Muscle of arm (tissue), 12 donors: ENCODE data around the gene MEMO1. TPM values are rescaled to one million over a fixed set of nuclear protein-coding genes. Genes with fewer than 3 reads are reported as not detected.
"Not testable (repeated sequence)": the region's sequence is repeated elsewhere in the genome, so short reads cannot be mapped to it uniquely, and the experiment has no call there.

Experiments used
- DNase-seq: peaks from one replicate; pipeline ENCODE4 v3.0.0-alpha.2; 2013
- polyA plus RNA-seq, 12 donors: library from polyadenylated mRNA; unstranded; fragments of 120-200 nt; gene quantifications; one replicate each; pipeline ENCODE4 v1.2.1, GENCODE V29; 2013; ENCODE audit not compliant: insufficient read length in 12 of 12

MEMO1 gene
- polyA plus RNA-seq, 12 donors: 13.0 to 46.0 (median 42.8) TPM; not detected in 1

- DNase-seq: no peak
These were observed 89.8 kb downstream of the MEMO1 start for GRCh38 chr2:31920962-31921361.

- DNase-seq: no peak
These were observed 91.3 kb downstream of the MEMO1 start for GRCh38 chr2:31919499-31919898.

- no peak for DNase-seq
These were observed 101.1 kb downstream of the MEMO1 start for GRCh38 chr2:31909661-31910060.

GRCh38 chr2:31907491-31907890, 103.3 kb downstream of the MEMO1 start:
- DNase-seq: not testable (repeated sequence)

- no peak for DNase-seq
These were observed 107.6 kb downstream of the MEMO1 start for GRCh38 chr2:31903109-31903780.

GRCh38 chr2:31901900-31902299, 108.9 kb downstream of the MEMO1 start:
- DNase-seq: no peak

- DNase-seq: not testable (repeated sequence)
These were observed 110.7 kb downstream of the MEMO1 start for GRCh38 chr2:31900156-31900555.

- DNase-seq: not testable (repeated sequence)
These were observed 112.5 kb downstream of the MEMO1 start for GRCh38 chr2:31898346-31898745.

GRCh38 chr2:31897340-31897739, 113.5 kb downstream of the MEMO1 start:
- DNase-seq: not testable (repeated sequence)

- DNase-seq: no peak
These were observed 114.5 kb downstream of the MEMO1 start for GRCh38 chr2:31896293-31896692.

GRCh38 chr2:31894656-31895055, 116.2 kb downstream of the MEMO1 start:
- no peak for DNase-seq

GRCh38 chr2:31893094-31893493, 117.7 kb downstream of the MEMO1 start:
- no peak for DNase-seq

GRCh38 chr2:31889044-31889443, 121.8 kb downstream of the MEMO1 start:
- DNase-seq: no peak

GRCh38 chr2:31888550-31888949, 122.3 kb downstream of the MEMO1 start:
- no peak for DNase-seq

GRCh38 chr2:31886700-31887099, 124.1 kb downstream of the MEMO1 start:
- no peak for DNase-seq

GRCh38 chr2:31877008-31877407, 133.8 kb downstream of the MEMO1 start:
- DNase-seq: no peak

GRCh38 chr2:31874071-31874470, 136.7 kb downstream of the MEMO1 start:
- no peak for DNase-seq

- no peak for DNase-seq
These were observed 145.6 kb downstream of the MEMO1 start for GRCh38 chr2:31865215-31865614.

- no peak for DNase-seq
These were observed 146.9 kb downstream of the MEMO1 start for GRCh38 chr2:31863867-31864266.

GRCh38 chr2:31863015-31863656, 147.7 kb downstream of the MEMO1 start:
- not testable (repeated sequence) for DNase-seq

GRCh38 chr2:31859959-31860358, 150.8 kb downstream of the MEMO1 start:
- no peak for DNase-seq

- DNase-seq: no peak
These were observed 157.3 kb downstream of the MEMO1 start for GRCh38 chr2:31853521-31853920.

GRCh38 chr2:31842150-31842549, 168.7 kb downstream of the MEMO1 start:
- DNase-seq: not testable (repeated sequence)

GRCh38 chr2:31835450-31835849, 175.4 kb downstream of the MEMO1 start:
- no peak for DNase-seq
